PC-3 (cell line): Measurements from ENCODE around the gene RNASEH2B. TPM values are rescaled to one million over a fixed set of nuclear protein-coding genes. Genes with fewer than 3 reads are reported as not detected.

Experiments
- ATAC-seq: fragments of 200-7000 bp; cut with Tn5 transposase; 2 replicates; pipeline ENCODE4 v1.9.1; 2020; ENCODE audit warnings: mild to moderate bottlenecking, moderate library complexity
- BruUV-seq: library from RNA; stranded (reverse); fragments of 400-500 nt; replicated peaks from 2 replicates; lab custom pipeline; 2021; lab: Mats Ljungman, UMichigan
- CTCF ChIA-PET: fragments of 300-600 bp; sonication (Branson Sonifier 250); formaldehyde crosslinking; loops from one replicate; lab custom pipeline; 2022; ENCODE audit warnings: antibody characterized with exemption; lab: Charles Lee
- POLR2A ChIA-PET: fragments of 300-600 bp; sonication (Branson Sonifier 250); formaldehyde crosslinking; loops from one replicate; lab custom pipeline; 2022; ENCODE audit warnings: antibody characterized with exemption; ENCODE audit not compliant: unreplicated experiment; lab: Charles Lee
- DNase-seq: peaks from one replicate; pipeline ENCODE4 v3.0.0-alpha.2; 2015
- H2AFZ ChIP-seq: fragments of 300-600 bp; sonication (generic); 2 replicates; pipeline ENCODE4 v1.6.0; 2016; ENCODE audit warnings: antibody characterized with exemption, low read length
- H3F3A ChIP-seq: fragments of 300-600 bp; sonication (generic); one replicate; pipeline ENCODE4 v1.6.0; 2017; ENCODE audit warnings: antibody characterized with exemption, low read length, control low read depth, mild to moderate bottlenecking; ENCODE audit not compliant: unreplicated experiment
- H3K27ac ChIP-seq: fragments of 300-600 bp; sonication (generic); 2 replicates; pipeline ENCODE4 v1.5.1; 2016; ENCODE audit warnings: mild to moderate bottlenecking, low read length
- H3K27me3 ChIP-seq: fragments of 300-600 bp; sonication (generic); 2 replicates; pipeline ENCODE4 v1.6.1; 2016; ENCODE audit warnings: low read length, mixed read lengths
- H3K36me3 ChIP-seq: fragments of 300-600 bp; sonication (generic); 2 replicates; pipeline ENCODE4 v1.6.1; 2016; ENCODE audit warnings: low read depth, mixed run types, low read length, mixed read lengths
- H3K4me1 ChIP-seq: fragments of 300-600 bp; sonication (generic); 2 replicates; pipeline ENCODE4 v1.5.1; 2016; ENCODE audit warnings: low read length; ENCODE audit not compliant: insufficient read depth
- H3K4me2 ChIP-seq: fragments of 300-600 bp; sonication (generic); 2 replicates; pipeline ENCODE4 v1.6.0; 2016; ENCODE audit warnings: low read length
- H3K4me3 ChIP-seq: fragments of 300-600 bp; sonication (generic); 2 replicates; pipeline ENCODE4 v1.5.1; 2016; ENCODE audit warnings: mild to moderate bottlenecking, low read length, mixed read lengths
- H3K79me2 ChIP-seq: fragments of 300-600 bp; sonication (generic); 2 replicates; pipeline ENCODE4 v1.6.1; 2017; ENCODE audit warnings: low read length, mixed read lengths
- H3K9ac ChIP-seq: fragments of 300-600 bp; sonication (generic); 2 replicates; pipeline ENCODE4 v1.6.0; 2016; ENCODE audit warnings: mild to moderate bottlenecking, low read length
- H3K9me2 ChIP-seq: fragments of 300-600 bp; sonication (generic); replicated peaks from 2 replicates; pipeline ENCODE4 v1.6.1; 2016; ENCODE audit warnings: mixed run types, low read length, mixed read lengths
- H3K9me3 ChIP-seq: fragments of 300-600 bp; sonication (generic); 2 replicates; pipeline ENCODE4 v1.6.1; 2016; ENCODE audit warnings: low read length, mixed read lengths
- H4K20me1 ChIP-seq: fragments of 300-600 bp; sonication (generic); 2 replicates; pipeline ENCODE4 v1.6.1; 2016; ENCODE audit warnings: low read length, mixed read lengths
- EZH2 ChIP-seq: fragments of 300-600 bp; sonication (generic); IDR thresholded peaks from one replicate; pipeline ENCODE4 v1.6.1; 2017; ENCODE audit warnings: antibody characterized with exemption, mild to moderate bottlenecking, low read length; ENCODE audit not compliant: unreplicated experiment
- EZH2phosphoT487 ChIP-seq: fragments of 300-600 bp; sonication (generic); IDR thresholded peaks from 2 replicates; pipeline ENCODE4 v1.6.1; 2018; ENCODE audit warnings: mild to moderate bottlenecking, antibody characterized with exemption, low read length, borderline replicate concordance
- intact Hi-C: fragments of 100-400 bp; cut with micrococcal nuclease; formaldehyde crosslinking; loops from 2 replicates; pipeline ENCODE4 v1.9.0; 2023
- total RNA-seq: library from RNA; depleted of rRNA; stranded (reverse); fragments of >200 nt; gene quantifications from 2 replicates; pipeline ENCODE4 v1.2.3, GENCODE V29; 2014
- TF ChIP-seq, protein P1 (sequence below): fragments of 300-600 bp; sonication (generic); conservative IDR thresholded peaks from 2 replicates; pipeline ENCODE4 v1.5.1; 2017; ENCODE audit warnings: antibody characterized with exemption, low read depth, mild to moderate bottlenecking, low read length

Gene RNASEH2B
- total RNA-seq, 1 experiment from 2014 or later, result 36.0 TPM

- no peaks in the 10 kb centered on the region for H3K9me2 ChIP-seq
- no peaks in the 10 kb centered on the region for H3K79me2 ChIP-seq
- H4K20me1 ChIP-seq, result no peaks in the 10 kb centered on the region
- TF ChIP-seq EZH2phosphoT487 (no peak), EZH2 (no peak)
- TF ChIP-seq, protein P1, sequence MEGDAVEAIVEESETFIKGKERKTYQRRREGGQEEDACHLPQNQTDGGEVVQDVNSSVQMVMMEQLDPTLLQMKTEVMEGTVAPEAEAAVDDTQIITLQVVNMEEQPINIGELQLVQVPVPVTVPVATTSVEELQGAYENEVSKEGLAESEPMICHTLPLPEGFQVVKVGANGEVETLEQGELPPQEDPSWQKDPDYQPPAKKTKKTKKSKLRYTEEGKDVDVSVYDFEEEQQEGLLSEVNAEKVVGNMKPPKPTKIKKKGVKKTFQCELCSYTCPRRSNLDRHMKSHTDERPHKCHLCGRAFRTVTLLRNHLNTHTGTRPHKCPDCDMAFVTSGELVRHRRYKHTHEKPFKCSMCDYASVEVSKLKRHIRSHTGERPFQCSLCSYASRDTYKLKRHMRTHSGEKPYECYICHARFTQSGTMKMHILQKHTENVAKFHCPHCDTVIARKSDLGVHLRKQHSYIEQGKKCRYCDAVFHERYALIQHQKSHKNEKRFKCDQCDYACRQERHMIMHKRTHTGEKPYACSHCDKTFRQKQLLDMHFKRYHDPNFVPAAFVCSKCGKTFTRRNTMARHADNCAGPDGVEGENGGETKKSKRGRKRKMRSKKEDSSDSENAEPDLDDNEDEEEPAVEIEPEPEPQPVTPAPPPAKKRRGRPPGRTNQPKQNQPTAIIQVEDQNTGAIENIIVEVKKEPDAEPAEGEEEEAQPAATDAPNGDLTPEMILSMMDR, result no peak
- ChIA-PET CTCF (no interaction called here), POLR2A (no interaction called here)
- no peak overlapping the region for H3K9ac ChIP-seq
- no peaks in the 10 kb centered on the region for H3F3A ChIP-seq
- no peaks in the 10 kb centered on the region for H3K9me3 ChIP-seq
- no peaks in the 10 kb centered on the region for H3K36me3 ChIP-seq
- no peak overlapping the region for H3K27ac ChIP-seq
- no peak overlapping the region for H3K4me2 ChIP-seq
- no TSS peak for BruUV-seq
- H3K27me3 ChIP-seq, result no peaks in the 10 kb centered on the region
- ATAC-seq (no peak), DNase-seq (no peak)
- intact Hi-C loops, result no loop called here
- H3K4me1 ChIP-seq, result no peaks in the 10 kb centered on the region
- H3K4me3 ChIP-seq, result no peak overlapping the region
- no peak overlapping the region for H2AFZ ChIP-seq
Measured at GRCh38 chr13:50898338-50898737, 11.3 kb upstream of the RNASEH2B start.

- H3K27ac ChIP-seq, result no peak overlapping the region
- no peaks in the 10 kb centered on the region for H4K20me1 ChIP-seq
- H3K4me2 ChIP-seq, result no peak overlapping the region
- H3K27me3 ChIP-seq, result no peaks in the 10 kb centered on the region
- H2AFZ ChIP-seq, result no peak overlapping the region
- ChIA-PET POLR2A (no interaction called here), CTCF (no interaction called here)
- no TSS peak for BruUV-seq
- intact Hi-C loops, result no loop called here
- no peaks in the 10 kb centered on the region for H3K9me2 ChIP-seq
- H3K4me1 ChIP-seq, result no peaks in the 10 kb centered on the region
- ATAC-seq (no peak), DNase-seq (no peak)
- no peak overlapping the region for H3K9ac ChIP-seq
- no peaks in the 10 kb centered on the region for H3K36me3 ChIP-seq
- TF ChIP-seq EZH2phosphoT487 (no peak), EZH2 (no peak)
- TF ChIP-seq, protein P1, result no peak
- H3K9me3 ChIP-seq, result no peaks in the 10 kb centered on the region
- H3F3A ChIP-seq, result no peaks in the 10 kb centered on the region
- H3K4me3 ChIP-seq, result no peak overlapping the region
- H3K79me2 ChIP-seq, result no peaks in the 10 kb centered on the region
Measured at GRCh38 chr13:50901701-50902100, 7.9 kb upstream of the RNASEH2B start.

- DNase-seq (no peak), ATAC-seq (no peak)
- Histone ChIP-seq H3K4me3 (no peak overlapping the region), H3K27me3 (no peaks in the 10 kb centered on the region), H3K9ac (no peak overlapping the region), H3F3A (no peaks in the 10 kb centered on the region), H4K20me1 (no peaks in the 10 kb centered on the region), H2AFZ (no peak overlapping the region), H3K36me3 (no peaks in the 10 kb centered on the region), H3K9me3 (no peaks in the 10 kb centered on the region), H3K4me1 (0 out of 2 replicates have a peak, but pooled peaks cover 3% of the 10 kb centered on the region), H3K79me2 (peaks cover under 1% of the 10 kb centered on the region), H3K27ac (no peak overlapping the region), H3K4me2 (no peak overlapping the region), H3K9me2 (no peaks in the 10 kb centered on the region)
- no TSS peak for BruUV-seq
- TF ChIP-seq EZH2 (no peak), EZH2phosphoT487 (no peak)
- TF ChIP-seq, protein P1, result no peak
- intact Hi-C loops, result no loop called here
- POLR2A ChIA-PET, result no interaction called here
- CTCF ChIA-PET, result no interaction called here
Measured at GRCh38 chr13:50905256-50905655, 4.3 kb upstream of the RNASEH2B start.
